Measurements from ENCODE around the gene ETFBKMT.

DNA sequence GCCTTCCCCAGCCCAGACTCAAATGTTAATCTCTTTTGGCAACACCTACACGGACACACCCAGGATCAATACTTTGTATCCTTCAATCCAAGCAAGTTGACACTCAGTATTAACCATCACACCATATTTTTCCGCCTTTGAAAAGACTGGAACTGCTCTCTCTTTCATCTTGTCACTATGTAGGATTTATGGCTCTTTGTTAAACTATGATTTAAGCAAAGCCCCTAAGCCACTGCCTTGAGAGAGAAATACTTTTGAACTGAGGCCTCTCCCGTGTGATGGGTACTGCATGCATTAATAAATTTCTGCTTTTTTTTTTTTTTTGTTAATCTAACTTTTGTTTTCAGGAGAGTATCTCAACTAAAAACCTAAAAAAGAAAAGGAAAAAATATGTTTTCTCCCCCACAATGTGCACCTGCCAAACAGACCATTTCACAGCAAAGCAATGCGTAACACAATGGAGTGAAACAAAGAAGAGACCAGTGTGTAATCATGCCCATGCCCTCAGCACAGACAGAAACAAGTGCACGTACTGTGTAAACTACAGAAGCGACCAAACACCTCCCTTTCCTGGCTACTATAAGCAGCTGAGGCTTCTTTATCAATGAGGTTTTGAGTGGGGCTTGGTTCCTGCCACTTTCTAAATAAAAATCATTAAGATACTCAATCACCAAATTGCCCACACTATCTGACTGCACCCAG, 28.3 kb upstream of the ETFBKMT start:
- TF ChIP-seq, protein P1, sequence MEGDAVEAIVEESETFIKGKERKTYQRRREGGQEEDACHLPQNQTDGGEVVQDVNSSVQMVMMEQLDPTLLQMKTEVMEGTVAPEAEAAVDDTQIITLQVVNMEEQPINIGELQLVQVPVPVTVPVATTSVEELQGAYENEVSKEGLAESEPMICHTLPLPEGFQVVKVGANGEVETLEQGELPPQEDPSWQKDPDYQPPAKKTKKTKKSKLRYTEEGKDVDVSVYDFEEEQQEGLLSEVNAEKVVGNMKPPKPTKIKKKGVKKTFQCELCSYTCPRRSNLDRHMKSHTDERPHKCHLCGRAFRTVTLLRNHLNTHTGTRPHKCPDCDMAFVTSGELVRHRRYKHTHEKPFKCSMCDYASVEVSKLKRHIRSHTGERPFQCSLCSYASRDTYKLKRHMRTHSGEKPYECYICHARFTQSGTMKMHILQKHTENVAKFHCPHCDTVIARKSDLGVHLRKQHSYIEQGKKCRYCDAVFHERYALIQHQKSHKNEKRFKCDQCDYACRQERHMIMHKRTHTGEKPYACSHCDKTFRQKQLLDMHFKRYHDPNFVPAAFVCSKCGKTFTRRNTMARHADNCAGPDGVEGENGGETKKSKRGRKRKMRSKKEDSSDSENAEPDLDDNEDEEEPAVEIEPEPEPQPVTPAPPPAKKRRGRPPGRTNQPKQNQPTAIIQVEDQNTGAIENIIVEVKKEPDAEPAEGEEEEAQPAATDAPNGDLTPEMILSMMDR (IDR thresholded peaks at IDR 0.05) = no peak
- TF ChIP-seq POLR2A (IDR thresholded peaks at IDR 0.05) (no peak), EP300 (IDR thresholded peaks at IDR 0.05) (no peak)

Data from tibial nerve (tissue), 4 donors.